GM19025 (cell line): ENCODE measurements around the gene DEFB123.

Experiments
- ATAC-seq: cut with Tn5 transposase; IDR thresholded peaks from one replicate; pipeline ENCODE4 v1.9.1; 2021; ENCODE audit warnings: mild to moderate bottlenecking, low read depth, moderate library complexity; ENCODE audit not compliant: unreplicated experiment

The DEFB123 gene

GRCh38 chr20:31473331-31474096 is 33.1 kb downstream of the DEFB123 start:
- no peak for ATAC-seq

GRCh38 chr20:31474097-31474436 is 33.6 kb downstream of the DEFB123 start:
- no peak for ATAC-seq

- ATAC-seq = no peak
These were observed 34.5 kb downstream of the DEFB123 start, which contains the start of the genes DEFB124 and REM1 for GRCh38 chr20:31474758-31475427. Gene DEFB124, minus strand, starts transcription at chr20:31475127. Its CDS starts 2,114 bp downstream, at chr20:31473013. Gene REM1, plus strand, starts transcription at chr20:31475288. Its CDS starts 1,158 bp downstream, at chr20:31476446.

GRCh38 chr20:31475472-31476293 is 35.3 kb downstream of the DEFB123 start:
- ATAC-seq = no peak

GRCh38 chr20:31476294-31476585 is 35.8 kb downstream of the DEFB123 start:
- ATAC-seq = no peak

- ATAC-seq = no peak
These were observed 36.3 kb downstream of the DEFB123 start for GRCh38 chr20:31476643-31477215.

GRCh38 chr20:31484001-31484400 is 43.6 kb downstream of the DEFB123 start:
- no peak for ATAC-seq

- no peak for ATAC-seq
These were observed 45.3 kb downstream of the DEFB123 start for GRCh38 chr20:31485450-31486339.

GRCh38 chr20:31488115-31488514 is 47.7 kb downstream of the DEFB123 start:
- ATAC-seq = no peak

- no peak for ATAC-seq
These were observed 48.7 kb downstream of the DEFB123 start for GRCh38 chr20:31489152-31489551.

- no peak for ATAC-seq
These were observed 50.3 kb downstream of the DEFB123 start for GRCh38 chr20:31490752-31491151.

- ATAC-seq = no peak
These were observed 53.7 kb downstream of the DEFB123 start for GRCh38 chr20:31494131-31494530.

GRCh38 chr20:31496761-31497295 is 56.4 kb downstream of the DEFB123 start:
- ATAC-seq = no peak

GRCh38 chr20:31497838-31498540 is 57.6 kb downstream of the DEFB123 start:
- ATAC-seq = no peak
